CD4-positive, alpha-beta T cell (primary cell): ENCODE measurements around the gene TNFRSF1B. TPM values are rescaled to one million over a fixed set of nuclear protein-coding genes. Genes with fewer than 3 reads are reported as not detected.

ENCODE experiments used
- ATAC-seq: fragments of 200-7000 bp; cut with Tn5 transposase; one replicate; pipeline ENCODE4 v1.10.0; 2022; ENCODE audit warnings: mild to moderate bottlenecking; ENCODE audit not compliant: poor library complexity
- CTCF ChIA-PET: fragments of 350-600 bp; sonication (Branson Sonifier 250); formaldehyde crosslinking; loops from one replicate; lab custom pipeline; 2021; ENCODE audit warnings: antibody characterized with exemption, inconsistent platforms; lab: Charles Lee
- POLR2A ChIA-PET: fragments of 350-600 bp; sonication (Branson Sonifier 250); formaldehyde crosslinking; loops from one replicate; lab custom pipeline; 2021; ENCODE audit warnings: antibody characterized with exemption, inconsistent platforms; lab: Charles Lee
- DNase-seq, 14 experiments: peaks; one replicate each; pipeline ENCODE4 v3.0.0-alpha.2; 2013 to 2020; ENCODE audit warnings: mixed read lengths in 2 of 14
- H3K27ac ChIP-seq, 2 donors: one replicate each; pipeline versions ENCODE4 v1.5.1 to v1.7.0; 2013; ENCODE audit warnings: low read length in 2 of 2, low read depth in 1 of 2, mild to moderate bottlenecking in 1 of 2
- H3K27me3 ChIP-seq, 2 experiments: 1 replicate in 1 of 2; 2 replicates in 1 of 2; pipeline versions ENCODE4 v1.6.1 to v1.7.0; 2013; ENCODE audit warnings: low read length in 2 of 2, control low read depth in 1 of 2, mild to moderate bottlenecking in 1 of 2, moderate library complexity in 1 of 2; ENCODE audit not compliant: insufficient read depth in 2 of 2, control insufficient read depth in 1 of 2
- H3K36me3 ChIP-seq: one replicate; pipeline ENCODE4 v1.6.1; 2013; ENCODE audit warnings: low read length, control low read depth; ENCODE audit not compliant: insufficient read depth
- H3K4me1 ChIP-seq: one replicate; pipeline ENCODE4 v1.6.1; 2013; ENCODE audit warnings: low read length, control low read depth; ENCODE audit not compliant: insufficient read depth
- H3K4me3 ChIP-seq: one replicate; pipeline ENCODE4 v1.5.1; 2013; ENCODE audit warnings: mild to moderate bottlenecking, low read length, moderate library complexity
- H3K9me3 ChIP-seq, 2 experiments: 1 replicate in 1 of 2; 2 replicates in 1 of 2; pipeline versions ENCODE4 v1.6.1 to v1.7.0; 2013; ENCODE audit warnings: low read length in 2 of 2, mild to moderate bottlenecking in 2 of 2, control low read depth in 1 of 2, moderate library complexity in 1 of 2; ENCODE audit not compliant: control insufficient read depth in 1 of 2, insufficient read depth in 1 of 2
- H3K27ac Mint-ChIP-seq: one replicate; pipeline ENCODE4 v1.8.0; 2020; ENCODE audit warnings: mixed read lengths
- H3K27me3 Mint-ChIP-seq: one replicate; pipeline ENCODE4 v1.8.0; 2021; ENCODE audit warnings: mixed read lengths
- H3K36me3 Mint-ChIP-seq: one replicate; pipeline ENCODE4 v1.8.0; 2021; ENCODE audit warnings: low read depth, mixed read lengths
- H3K4me1 Mint-ChIP-seq: one replicate; pipeline ENCODE4 v1.8.0; 2021; ENCODE audit warnings: low read depth, mixed read lengths
- H3K4me3 Mint-ChIP-seq: one replicate; pipeline ENCODE4 v1.8.0; 2020; ENCODE audit warnings: mild to moderate bottlenecking, mixed read lengths
- H3K9me3 Mint-ChIP-seq: one replicate; pipeline ENCODE4 v1.8.0; 2020; ENCODE audit warnings: mixed read lengths
- intact Hi-C, 2 experiments: fragments of 100-400 bp; cut with DNase I in 1 of 2; cut with micrococcal nuclease in 1 of 2; formaldehyde crosslinking; loops; one replicate each; pipeline versions ENCODE4 v1.15.1 to v1.9.0; 2023 to 2025; cut with DNase I, micrococcal nuclease
- total RNA-seq, 174 experiments: library from RNA in 2 of 174; stranded (reverse) in 2 of 174; gene quantifications; one replicate each; pipeline ENCODE4 v1.2.3 and lab custom pipeline; 2021 to 2026
- TF ChIP-seq, protein P1 (sequence below): fragments of 200-600 bp; IDR thresholded peaks from one replicate; pipeline ENCODE4 v1.8.0; 2022; ENCODE audit warnings: antibody characterized with exemption, mild to moderate bottlenecking

Gene TNFRSF1B
- total RNA-seq, 2 experiments from 2014 or later: 61.9 to 62.6 TPM

DNA sequence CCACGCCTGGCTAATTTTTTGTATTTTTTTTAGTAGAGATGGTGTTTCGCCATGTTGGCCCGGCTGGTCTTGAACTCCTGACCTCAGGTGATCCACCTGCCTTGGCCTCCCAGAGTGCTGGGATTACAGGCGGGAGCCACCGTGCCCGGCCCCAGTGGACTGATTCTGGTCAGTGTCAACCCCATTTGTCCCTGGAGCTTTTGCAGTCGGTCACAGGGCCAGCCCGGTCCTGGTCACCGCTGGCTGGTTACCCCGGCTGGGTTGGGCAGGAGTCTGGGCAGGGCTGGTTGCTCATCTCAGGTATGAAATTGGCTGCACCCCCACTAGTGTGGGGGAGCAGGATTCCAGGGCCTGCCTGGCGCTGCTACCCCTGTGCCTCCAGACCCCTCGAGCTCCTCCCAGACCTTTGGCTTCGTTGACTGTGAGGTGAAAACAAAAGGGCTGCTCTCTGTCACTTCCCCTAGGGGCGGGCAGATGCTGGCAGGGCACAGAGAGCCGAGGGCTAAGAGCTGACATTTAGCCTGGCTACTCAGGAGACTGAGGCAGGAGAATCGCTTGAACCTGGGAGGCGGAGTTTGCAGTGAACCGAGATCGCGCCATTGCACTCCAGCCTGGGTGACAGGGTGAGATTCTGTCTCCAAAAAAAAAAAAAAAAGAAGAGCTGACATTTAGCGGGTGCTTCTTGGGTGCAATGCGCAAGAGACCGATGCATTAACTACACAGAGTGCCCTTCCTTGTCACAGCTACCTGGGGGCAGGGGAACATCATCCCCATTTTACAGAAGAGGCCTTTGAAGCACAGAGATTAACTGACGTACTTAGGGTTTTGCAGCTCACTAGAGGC is 10.6 kb downstream of the TNFRSF1B start:
- Histone ChIP-seq H3K4me1 (peaks cover 100% of the 10 kb centered on the region), H3K27ac (peak overlapping the region; percentile 83 to 85), H3K27me3 (no peaks in the 10 kb centered on the region), H3K4me3 (peak overlapping the region; percentile 41), H3K9me3 (no peaks in the 10 kb centered on the region), H3K36me3 (peaks cover 45% of the 10 kb centered on the region)
- ChIA-PET CTCF (interaction anchor here (0.8 to 5.3 kb wide), 8 partner anchors 9 to 53 kb away, joined by 3 to 67 read pairs (median 7); no protein-coding TSS in a partner anchor), POLR2A (interaction anchor here (0.6 to 4.5 kb wide), 19 partner anchors 10 to 270 kb away, joined by 3 to 46 read pairs (median 5); partner anchors contain the start of genes MIIP and TNFRSF1B)
- Mint-ChIP-seq H3K4me1 (peaks cover 77% of the 10 kb centered on the region), H3K27me3 (no peaks in the 10 kb centered on the region), H3K27ac (peak overlapping the region; percentile 96), H3K4me3 (peak overlapping the region; percentile 69), H3K36me3 (peaks cover 26% of the 10 kb centered on the region), H3K9me3 (no peaks in the 10 kb centered on the region)
- ATAC-seq (no peak), DNase-seq (peak in 2 of 14 experiments; percentile 44 to 54)
- intact Hi-C loops: loop anchor here in 1 of 2 experiments (10.0 kb wide), 1 partner anchor 273 kb away; no protein-coding TSS in a partner anchor
- TF ChIP-seq, protein P1, sequence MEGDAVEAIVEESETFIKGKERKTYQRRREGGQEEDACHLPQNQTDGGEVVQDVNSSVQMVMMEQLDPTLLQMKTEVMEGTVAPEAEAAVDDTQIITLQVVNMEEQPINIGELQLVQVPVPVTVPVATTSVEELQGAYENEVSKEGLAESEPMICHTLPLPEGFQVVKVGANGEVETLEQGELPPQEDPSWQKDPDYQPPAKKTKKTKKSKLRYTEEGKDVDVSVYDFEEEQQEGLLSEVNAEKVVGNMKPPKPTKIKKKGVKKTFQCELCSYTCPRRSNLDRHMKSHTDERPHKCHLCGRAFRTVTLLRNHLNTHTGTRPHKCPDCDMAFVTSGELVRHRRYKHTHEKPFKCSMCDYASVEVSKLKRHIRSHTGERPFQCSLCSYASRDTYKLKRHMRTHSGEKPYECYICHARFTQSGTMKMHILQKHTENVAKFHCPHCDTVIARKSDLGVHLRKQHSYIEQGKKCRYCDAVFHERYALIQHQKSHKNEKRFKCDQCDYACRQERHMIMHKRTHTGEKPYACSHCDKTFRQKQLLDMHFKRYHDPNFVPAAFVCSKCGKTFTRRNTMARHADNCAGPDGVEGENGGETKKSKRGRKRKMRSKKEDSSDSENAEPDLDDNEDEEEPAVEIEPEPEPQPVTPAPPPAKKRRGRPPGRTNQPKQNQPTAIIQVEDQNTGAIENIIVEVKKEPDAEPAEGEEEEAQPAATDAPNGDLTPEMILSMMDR: no peak

DNA sequence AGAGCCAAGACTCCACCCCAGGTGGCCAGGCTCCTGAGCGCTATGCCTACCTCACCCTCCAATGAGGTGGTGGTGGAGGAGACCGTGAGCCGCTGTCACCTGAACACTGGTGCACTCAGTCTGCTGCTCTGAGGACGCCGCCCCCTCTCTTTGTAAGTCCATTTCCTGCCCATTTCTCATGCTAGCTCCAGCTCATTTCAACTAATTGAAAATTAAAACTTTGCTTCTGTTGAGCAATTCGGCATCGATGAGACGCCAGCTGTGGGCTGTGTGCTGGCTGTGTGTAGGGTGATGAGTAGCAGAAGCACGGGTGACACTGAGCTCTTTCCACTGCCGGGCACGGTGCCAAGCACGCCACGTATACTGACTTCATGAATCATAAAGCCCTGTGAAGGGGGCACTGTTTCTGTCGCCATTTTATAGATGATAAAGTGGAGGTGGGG is 11.2 kb downstream of the TNFRSF1B start:
- Histone ChIP-seq H3K4me1 (peaks cover 100% of the 10 kb centered on the region), H3K9me3 (no peaks in the 10 kb centered on the region), H3K27me3 (no peaks in the 10 kb centered on the region), H3K27ac (peak overlapping the region; percentile 83 to 85), H3K36me3 (peaks cover 48% of the 10 kb centered on the region), H3K4me3 (peak overlapping the region; percentile 41)
- TF ChIP-seq, protein P1: no peak
- ATAC-seq (peak; percentile 70), DNase-seq (peak; percentile 77 to 99 (median 94))
- no peaks in the 10 kb centered on the region for H3K27me3 Mint-ChIP-seq
- no peaks in the 10 kb centered on the region for H3K9me3 Mint-ChIP-seq
- ChIA-PET POLR2A (interaction anchor here (0.6 to 4.5 kb wide), 20 partner anchors 10 to 270 kb away, joined by 3 to 46 read pairs (median 5); partner anchors contain the start of genes MIIP and TNFRSF1B), CTCF (interaction anchor here (0.8 to 5.3 kb wide), 10 partner anchors 9 to 54 kb away, joined by 3 to 67 read pairs (median 5); no protein-coding TSS in a partner anchor)
- H3K27ac Mint-ChIP-seq: peak overlapping the region; percentile 96
- intact Hi-C loops: loop anchor here in 1 of 2 experiments (1.0 to 10.0 kb wide), 4 partner anchors 21 to 273 kb away; no protein-coding TSS in a partner anchor
- H3K4me1 Mint-ChIP-seq: peaks cover 77% of the 10 kb centered on the region
- peaks cover 25% of the 10 kb centered on the region for H3K36me3 Mint-ChIP-seq
- peak overlapping the region; percentile 69 for H3K4me3 Mint-ChIP-seq

DNA sequence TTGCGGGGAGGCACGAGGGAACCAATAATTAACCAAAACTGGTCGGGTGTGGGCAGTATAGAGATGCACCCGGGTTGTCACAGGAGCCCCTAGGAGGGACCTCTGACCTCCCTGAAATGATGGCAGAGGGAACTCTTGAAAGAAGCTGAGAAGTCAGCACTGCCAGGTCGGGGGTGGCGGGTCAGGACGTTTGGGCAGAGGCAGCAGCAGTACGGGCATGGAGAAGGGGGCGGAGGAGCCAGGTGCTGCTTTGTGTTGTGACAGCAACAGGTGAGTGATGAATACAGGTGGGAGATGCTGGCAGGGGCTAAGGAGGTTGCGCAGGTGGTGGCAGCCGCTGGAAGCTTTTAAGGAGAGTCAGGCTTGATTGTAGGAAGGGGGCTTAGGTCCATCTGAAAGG is 11.7 kb downstream of the TNFRSF1B start:
- H3K4me3 Mint-ChIP-seq: peak overlapping the region; percentile 69
- Histone ChIP-seq H3K4me3 (peak overlapping the region; percentile 41), H3K27me3 (no peaks in the 10 kb centered on the region), H3K27ac (peak overlapping the region; percentile 83 to 85), H3K9me3 (no peaks in the 10 kb centered on the region), H3K4me1 (peaks cover 97% of the 10 kb centered on the region), H3K36me3 (peaks cover 49% of the 10 kb centered on the region)
- intact Hi-C loops: loop anchor here in 1 of 2 experiments (1.0 to 10.0 kb wide), 4 partner anchors 21 to 274 kb away; no protein-coding TSS in a partner anchor
- peaks cover 23% of the 10 kb centered on the region for H3K36me3 Mint-ChIP-seq
- DNase-seq (peak in 2 of 14 experiments; percentile 38 to 54), ATAC-seq (no peak)
- no peaks in the 10 kb centered on the region for H3K27me3 Mint-ChIP-seq
- CTCF ChIA-PET: interaction anchor here (0.6 to 5.3 kb wide), 10 partner anchors 10 to 1172 kb away, joined by 3 to 67 read pairs (median 5); no protein-coding TSS in a partner anchor
- TF ChIP-seq, protein P1: no peak
- POLR2A ChIA-PET: interaction anchor here (1.1 to 4.5 kb wide), 14 partner anchors 10 to 269 kb away, joined by 3 to 46 read pairs (median 8); partner anchors contain the start of gene TNFRSF1B
- no peaks in the 10 kb centered on the region for H3K9me3 Mint-ChIP-seq
- peak overlapping the region; percentile 96 for H3K27ac Mint-ChIP-seq
- H3K4me1 Mint-ChIP-seq: peaks cover 77% of the 10 kb centered on the region
